HepG2 (cell line): ENCODE measurements around the gene SLIT1. TPM values are rescaled to one million over a fixed set of nuclear protein-coding genes. Genes with fewer than 3 reads are reported as not detected.

Source experiments
- CBFB ChIP-seq: sonication (generic); formaldehyde crosslinking; IDR thresholded peaks from 2 replicates; pipeline ENCODE4 v1.4.0; 2020; ENCODE audit warnings: missing genetic modification reagents
- CEBPG ChIP-seq: IDR thresholded peaks from 2 replicates; pipeline ENCODE4 v1.6.1; 2016
- ELF3 ChIP-seq: IDR thresholded peaks from 2 replicates; pipeline ENCODE4 v1.6.1; 2016; ENCODE audit warnings: missing genetic modification reagents, missing compliant biosample characterization
- ELK4 ChIP-seq: sonication (generic); formaldehyde crosslinking; IDR thresholded peaks from 2 replicates; pipeline ENCODE4 v1.9.0; 2021; ENCODE audit warnings: missing genetic modification reagents, borderline replicate concordance
- GABPA ChIP-seq, 2 experiments: IDR thresholded peaks; 2 replicates each; pipeline ENCODE4 v1.6.1; 2011 to 2016; ENCODE audit warnings: low read depth in 2 of 2, low read length in 1 of 2, missing biosample characterization in 1 of 2, missing genetic modification characterization in 1 of 2
- HDAC1 ChIP-seq: sonication (generic); formaldehyde crosslinking; IDR thresholded peaks from 2 replicates; pipeline ENCODE4 v1.5.1; 2020; ENCODE audit warnings: mild to moderate bottlenecking, missing genetic modification reagents
- HDAC2 ChIP-seq: sonication (generic); formaldehyde crosslinking; IDR thresholded peaks from 2 replicates; pipeline ENCODE4 v1.4.0; 2020; ENCODE audit warnings: missing genetic modification reagents
- HNF4A ChIP-seq: sonication (generic); formaldehyde crosslinking; IDR thresholded peaks from 2 replicates; pipeline ENCODE4 v1.4.0; 2020; ENCODE audit warnings: missing genetic modification reagents
- IKZF4 ChIP-seq: sonication (generic); formaldehyde crosslinking; IDR thresholded peaks from 2 replicates; pipeline ENCODE4 v1.5.1; 2020; ENCODE audit warnings: borderline replicate concordance, mild to moderate bottlenecking, low read depth, missing genetic modification reagents; ENCODE audit errors: not compliant biosample characterization
- MYPOP ChIP-seq: sonication (generic); formaldehyde crosslinking; IDR thresholded peaks from 2 replicates; pipeline ENCODE4 v1.8.1; 2023; ENCODE audit warnings: mild to moderate bottlenecking, moderate library complexity, missing genetic modification reagents
- POLR2AphosphoS2 ChIP-seq: IDR thresholded peaks from 2 replicates; pipeline ENCODE4 v1.6.1; 2011; ENCODE audit warnings: low read depth, low read length, improper control_type of control experiment
- REXO4 ChIP-seq: sonication (generic); formaldehyde crosslinking; IDR thresholded peaks from 2 replicates; pipeline ENCODE4 v1.8.0; 2022; ENCODE audit warnings: missing genetic modification reagents, mild to moderate bottlenecking, borderline replicate concordance
- SALL1 ChIP-seq: sonication (generic); formaldehyde crosslinking; IDR thresholded peaks from 2 replicates; pipeline ENCODE4 v1.8.0; 2022; ENCODE audit warnings: mild to moderate bottlenecking, missing genetic modification reagents
- XBP1 ChIP-seq: sonication (generic); formaldehyde crosslinking; IDR thresholded peaks from 2 replicates; pipeline ENCODE4 v1.5.0; 2020; ENCODE audit warnings: missing genetic modification reagents
- ZBTB37 ChIP-seq: sonication (generic); formaldehyde crosslinking; IDR thresholded peaks from 2 replicates; pipeline ENCODE4 v1.4.0; 2020; ENCODE audit warnings: mild to moderate bottlenecking, missing genetic modification reagents
- ZFP91 ChIP-seq: sonication (generic); formaldehyde crosslinking; IDR thresholded peaks from 2 replicates; pipeline ENCODE4 v1.9.0; 2022; ENCODE audit warnings: missing genetic modification reagents, mild to moderate bottlenecking, borderline replicate concordance
- ZKSCAN8 ChIP-seq: IDR thresholded peaks from 2 replicates; pipeline ENCODE4 v1.6.1; 2016; ENCODE audit warnings: borderline replicate concordance, missing genetic modification reagents, missing compliant biosample characterization
- ZNF160 ChIP-seq: sonication (generic); formaldehyde crosslinking; IDR thresholded peaks from 2 replicates; pipeline ENCODE4 v1.8.0; 2022; ENCODE audit warnings: mild to moderate bottlenecking, inconsistent platforms, missing genetic modification reagents
- ZNF264 ChIP-seq: sonication (generic); formaldehyde crosslinking; IDR thresholded peaks from 2 replicates; pipeline ENCODE4 v1.4.0; 2020; ENCODE audit warnings: missing genetic modification reagents
- ZNF432 ChIP-seq: sonication (generic); formaldehyde crosslinking; IDR thresholded peaks from 2 replicates; pipeline ENCODE4 v1.5.0; 2020; ENCODE audit warnings: missing genetic modification reagents, mild to moderate bottlenecking, borderline replicate concordance
- ZNF44 ChIP-seq: sonication (generic); formaldehyde crosslinking; IDR thresholded peaks from 2 replicates; pipeline ENCODE4 v1.5.1; 2020; ENCODE audit warnings: mild to moderate bottlenecking, missing genetic modification reagents
- ZNF446 ChIP-seq: sonication (generic); formaldehyde crosslinking; IDR thresholded peaks from 2 replicates; pipeline ENCODE4 v1.5.0; 2020; ENCODE audit warnings: mild to moderate bottlenecking, missing genetic modification reagents
- ZNF510 ChIP-seq: sonication (generic); formaldehyde crosslinking; IDR thresholded peaks from 2 replicates; pipeline ENCODE4 v1.4.0; 2020; ENCODE audit warnings: low read depth, mild to moderate bottlenecking, missing genetic modification reagents
- ZNF670 ChIP-seq: sonication (generic); formaldehyde crosslinking; IDR thresholded peaks from 2 replicates; pipeline ENCODE4 v1.8.0; 2022; ENCODE audit warnings: mild to moderate bottlenecking, missing genetic modification reagents, borderline replicate concordance
- ZNF672 ChIP-seq: sonication (generic); formaldehyde crosslinking; IDR thresholded peaks from 2 replicates; pipeline ENCODE4 v1.8.1; 2022; ENCODE audit warnings: missing genetic modification reagents
- ZSCAN21 ChIP-seq: sonication (generic); formaldehyde crosslinking; IDR thresholded peaks from 2 replicates; pipeline ENCODE4 v1.8.0; 2022; ENCODE audit warnings: mild to moderate bottlenecking, missing genetic modification reagents, moderate library complexity, borderline replicate concordance
- polyA plus RNA-seq, 8 experiments: library from polyadenylated mRNA; depleted of rRNA in 3 of 8; stranded (reverse) in 7 of 8; unstranded in 1 of 8; fragments of >200 nt; fragmentation: Illumina TruSeq in 4 of 8; extraction: Trizol in 4 of 8; gene quantifications; 2 replicates each; pipeline versions ENCODE4 v1.2.1 to v1.2.3, GENCODE V29; 2011 to 2016; ENCODE audit warnings: low read depth in 4 of 8, missing spikeins in 1 of 8, mixed read lengths in 1 of 8; ENCODE audit not compliant: insufficient read depth in 1 of 8
- total RNA-seq, 5 experiments: library from RNA; depleted of rRNA; stranded (reverse); fragments of >200 nt; fragmentation: Illumina TruSeq; extraction: Trizol; gene quantifications; 2 replicates each; pipeline ENCODE4 v1.2.3, GENCODE V29; 2016; ENCODE audit warnings: low read depth in 1 of 5

SLIT1 gene
- total and polyA plus RNA-seq, 2 of the 13 experiments (the other 11 are each of a cell fraction or from before 2014, with no cell fraction given) = 0.09 to 0.33 TPM

DNA sequence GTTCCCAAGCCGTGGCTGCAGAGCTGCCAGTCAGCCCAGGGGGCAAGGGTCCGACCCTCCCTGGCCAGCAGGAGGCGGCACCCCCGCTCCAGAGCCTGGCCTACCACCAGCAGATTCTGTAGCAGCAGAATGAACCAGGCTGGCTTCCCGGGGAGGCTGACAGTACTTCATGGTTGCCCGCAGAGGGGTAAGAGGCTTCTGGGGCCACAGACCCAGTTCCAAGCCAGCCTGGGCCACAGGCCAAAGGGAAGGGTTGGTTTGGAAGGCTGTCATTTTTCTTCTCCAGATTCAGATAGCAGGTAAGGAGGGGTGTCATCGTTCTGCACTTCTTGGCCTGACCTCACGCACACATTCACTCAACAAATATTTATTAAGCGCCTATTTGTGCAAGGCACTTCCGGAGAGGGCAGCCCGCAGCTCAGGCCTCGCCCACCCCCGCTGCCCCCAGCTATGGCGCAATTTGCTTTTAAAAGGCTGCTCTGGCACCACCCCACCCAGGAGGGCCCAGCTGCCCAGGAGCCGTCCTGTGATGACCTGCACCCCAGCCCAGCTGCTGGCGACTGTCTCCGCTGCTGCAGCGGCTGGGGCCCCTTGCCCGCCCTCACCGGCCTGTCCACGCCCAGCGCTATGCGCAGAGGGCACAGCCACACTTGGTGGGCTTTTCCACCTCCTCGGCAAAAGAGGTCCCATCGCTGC is 185.1 kb downstream of the SLIT1 start (continued):
- peak; percentile 40; the same call in 1 of the 2 replicates for TF ChIP-seq ZFP91
- no peak for TF ChIP-seq GABPA (IDR thresholded peaks at IDR 0.05; ENCODE audit: low read depth, low read length)
- TF ChIP-seq GABPA (CRISPR knock-in tag; IDR thresholded peaks at IDR 0.05; ENCODE audit: low read depth) = 0 out of 2 replicates have a peak, but pooled peaks have one; percentile 25
- TF ChIP-seq POLR2AphosphoS2 = no peak
- TF ChIP-seq HDAC2 (CRISPR knock-in tag) = peak; percentile 79
- TF ChIP-seq ZNF510 (CRISPR knock-in tag) = no peak
- TF ChIP-seq ZNF672 = no peak
- TF ChIP-seq ZNF264 = no peak
- TF ChIP-seq HDAC1 = peak; percentile 72
- no peak for TF ChIP-seq ZNF160 (CRISPR knock-in tag)
- TF ChIP-seq ZNF432 (CRISPR knock-in tag) = no peak
- no peak for TF ChIP-seq ZNF446 (CRISPR knock-in tag)
- peak; percentile 85 for TF ChIP-seq CEBPG
- no peak for TF ChIP-seq XBP1 (CRISPR knock-in tag)
- no peak for TF ChIP-seq ZNF44 (CRISPR knock-in tag)
- no peak for TF ChIP-seq IKZF4
- TF ChIP-seq ZKSCAN8 (CRISPR knock-in tag) = no peak
- no peak for TF ChIP-seq ELK4
- TF ChIP-seq SALL1 (CRISPR knock-in tag) = peak; percentile 85
- TF ChIP-seq ZSCAN21 (CRISPR knock-in tag) = peak; percentile 52; the same call in 1 of the 2 replicates
- no peak for TF ChIP-seq CBFB
- TF ChIP-seq ELF3 (CRISPR knock-in tag) = 0 out of 2 replicates have a peak, but pooled peaks have one; percentile 31
- TF ChIP-seq REXO4 (CRISPR knock-in tag) = no peak
- TF ChIP-seq MYPOP = peak; percentile 45; the same call in 1 of the 2 replicates
- TF ChIP-seq ZBTB37 (CRISPR knock-in tag) = no peak
- TF ChIP-seq HNF4A = no peak
- 0 out of 2 replicates have a peak, but pooled peaks have one; percentile 8 for TF ChIP-seq ZNF670 (CRISPR knock-in tag)
